ENCODE measurements around the gene RUFY4. TPM values are rescaled to one million over a fixed set of nuclear protein-coding genes. Genes with fewer than 3 reads are reported as not detected.
"Not testable (repeated sequence)": the region's sequence is repeated elsewhere in the genome, so short reads cannot be mapped to it uniquely, and the experiment has no call there.

The RUFY4 gene
- total RNA-seq, 4 donors from 2014 or later = 0.07 TPM; not detected in 3

DNA sequence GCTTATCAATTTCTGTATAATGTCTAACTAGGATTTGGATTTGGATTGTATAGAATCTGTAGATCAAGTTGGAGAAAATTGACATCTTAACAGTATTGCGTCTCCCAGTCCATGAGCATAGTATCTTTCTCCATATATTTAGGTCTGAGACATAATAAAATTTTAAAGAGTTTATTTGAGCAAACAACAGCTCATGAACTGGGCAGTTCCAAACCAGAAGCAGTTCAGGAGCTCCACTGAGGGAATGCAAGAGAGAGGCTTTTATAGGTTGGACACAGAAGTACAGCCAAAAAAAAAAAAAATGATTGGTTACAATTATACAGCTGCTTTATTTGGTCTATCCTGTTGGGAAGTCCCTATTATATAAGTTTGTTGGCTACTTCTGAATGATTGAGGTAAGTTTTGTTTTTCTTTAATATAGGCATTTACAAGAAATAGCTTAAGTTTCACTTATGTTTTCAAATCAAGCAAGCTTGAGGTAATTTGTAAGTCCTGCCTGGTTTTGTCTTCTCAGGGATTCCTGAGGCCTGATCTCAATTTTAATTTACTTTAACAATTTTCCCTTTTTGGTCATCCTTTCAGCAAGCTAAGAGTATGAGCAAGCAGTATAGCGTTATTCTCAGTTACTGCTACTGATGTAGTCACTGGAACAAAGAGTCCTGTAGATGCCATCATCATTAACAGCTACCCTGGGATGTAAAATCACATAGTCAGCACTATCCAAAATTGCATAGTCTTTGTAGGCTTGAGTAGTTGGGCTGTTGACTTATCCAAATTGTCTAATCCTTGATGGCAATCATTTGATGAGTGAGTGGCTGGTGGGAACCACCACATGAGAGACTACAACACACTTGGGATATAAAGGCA lies 27.5 kb upstream of the RUFY4 start:
- DNase-seq = no peak
- Histone ChIP-seq H3K4me1 (no peaks in the 10 kb centered on the region), H3K9me3 (no peaks in the 10 kb centered on the region), H3K27ac (no peak overlapping the region), H3K4me3 (no peak overlapping the region), H3K27me3 (no peaks in the 10 kb centered on the region), H3K36me3 (no peaks in the 10 kb centered on the region)
- intact Hi-C loops (cut with DNase I; ENCODE audit: low total_unique reads) = no loop called here
- TF ChIP-seq POLR2A (IDR thresholded peaks at IDR 0.05) = no peak
- TF ChIP-seq, protein P1, sequence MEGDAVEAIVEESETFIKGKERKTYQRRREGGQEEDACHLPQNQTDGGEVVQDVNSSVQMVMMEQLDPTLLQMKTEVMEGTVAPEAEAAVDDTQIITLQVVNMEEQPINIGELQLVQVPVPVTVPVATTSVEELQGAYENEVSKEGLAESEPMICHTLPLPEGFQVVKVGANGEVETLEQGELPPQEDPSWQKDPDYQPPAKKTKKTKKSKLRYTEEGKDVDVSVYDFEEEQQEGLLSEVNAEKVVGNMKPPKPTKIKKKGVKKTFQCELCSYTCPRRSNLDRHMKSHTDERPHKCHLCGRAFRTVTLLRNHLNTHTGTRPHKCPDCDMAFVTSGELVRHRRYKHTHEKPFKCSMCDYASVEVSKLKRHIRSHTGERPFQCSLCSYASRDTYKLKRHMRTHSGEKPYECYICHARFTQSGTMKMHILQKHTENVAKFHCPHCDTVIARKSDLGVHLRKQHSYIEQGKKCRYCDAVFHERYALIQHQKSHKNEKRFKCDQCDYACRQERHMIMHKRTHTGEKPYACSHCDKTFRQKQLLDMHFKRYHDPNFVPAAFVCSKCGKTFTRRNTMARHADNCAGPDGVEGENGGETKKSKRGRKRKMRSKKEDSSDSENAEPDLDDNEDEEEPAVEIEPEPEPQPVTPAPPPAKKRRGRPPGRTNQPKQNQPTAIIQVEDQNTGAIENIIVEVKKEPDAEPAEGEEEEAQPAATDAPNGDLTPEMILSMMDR (IDR thresholded peaks at IDR 0.05) = no peak

DNA sequence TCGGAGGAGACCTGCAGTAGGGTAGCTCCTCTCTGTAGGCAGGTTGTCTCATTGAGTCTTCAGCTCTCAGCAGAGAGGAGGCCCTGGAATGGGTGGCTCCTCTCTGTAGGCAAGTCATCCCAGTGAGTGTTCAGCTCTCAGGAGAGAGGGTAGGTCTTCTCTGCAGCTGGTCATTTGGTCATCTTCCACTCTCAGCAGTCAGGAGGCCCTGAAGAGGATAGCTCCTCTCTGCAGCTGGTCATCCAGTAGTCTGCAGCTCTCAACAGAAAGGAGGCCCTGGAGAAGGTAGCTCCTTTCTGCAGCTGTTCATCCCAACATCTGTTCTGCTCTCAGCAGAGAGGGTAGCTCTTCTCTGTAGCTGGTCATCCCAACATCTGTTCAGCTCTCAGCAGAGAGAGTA lies 26.0 kb upstream of the RUFY4 start:
- no peaks in the 10 kb centered on the region for H3K9me3 ChIP-seq
- H3K4me3 ChIP-seq = no peak overlapping the region
- no peak overlapping the region for H3K27ac ChIP-seq
- H3K36me3 ChIP-seq = no peaks in the 10 kb centered on the region
- H3K4me1 ChIP-seq = no peaks in the 10 kb centered on the region
- no peaks in the 10 kb centered on the region for H3K27me3 ChIP-seq
- no peak for TF ChIP-seq POLR2A (IDR thresholded peaks at IDR 0.05)
- TF ChIP-seq, protein P1 (IDR thresholded peaks at IDR 0.05) = no peak
- intact Hi-C loops (cut with DNase I; ENCODE audit: low total_unique reads) = no loop called here
- no peak for DNase-seq

DNA sequence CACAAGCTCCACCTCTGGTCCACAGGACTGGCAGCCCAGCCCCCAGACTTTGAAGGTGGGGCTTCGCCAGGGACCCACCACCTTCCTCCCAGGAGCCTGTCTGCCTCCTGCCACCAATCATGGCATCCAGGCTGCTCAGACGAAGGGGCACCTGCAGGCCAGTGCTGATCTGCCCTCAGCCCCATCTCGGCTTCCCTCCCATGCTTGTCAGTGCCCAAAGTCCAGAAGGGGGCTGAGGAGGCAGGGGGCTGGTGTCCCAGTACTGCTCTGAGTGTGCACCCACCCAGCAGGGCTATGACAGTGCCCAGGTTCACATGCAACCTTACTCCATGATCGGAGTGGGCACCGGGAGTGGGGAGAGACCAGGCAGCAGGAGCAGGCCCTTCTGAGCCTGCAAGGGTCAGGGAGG lies 25.3 kb upstream of the RUFY4 start:
- Histone ChIP-seq H3K27ac (no peak overlapping the region), H3K9me3 (no peaks in the 10 kb centered on the region), H3K36me3 (no peaks in the 10 kb centered on the region), H3K4me1 (no peaks in the 10 kb centered on the region), H3K4me3 (no peak overlapping the region), H3K27me3 (no peaks in the 10 kb centered on the region)
- no peak for DNase-seq
- TF ChIP-seq, protein P1 (IDR thresholded peaks at IDR 0.05) = no peak
- no peak for TF ChIP-seq POLR2A (IDR thresholded peaks at IDR 0.05)
- intact Hi-C loops (cut with DNase I; ENCODE audit: low total_unique reads) = no loop called here

DNA sequence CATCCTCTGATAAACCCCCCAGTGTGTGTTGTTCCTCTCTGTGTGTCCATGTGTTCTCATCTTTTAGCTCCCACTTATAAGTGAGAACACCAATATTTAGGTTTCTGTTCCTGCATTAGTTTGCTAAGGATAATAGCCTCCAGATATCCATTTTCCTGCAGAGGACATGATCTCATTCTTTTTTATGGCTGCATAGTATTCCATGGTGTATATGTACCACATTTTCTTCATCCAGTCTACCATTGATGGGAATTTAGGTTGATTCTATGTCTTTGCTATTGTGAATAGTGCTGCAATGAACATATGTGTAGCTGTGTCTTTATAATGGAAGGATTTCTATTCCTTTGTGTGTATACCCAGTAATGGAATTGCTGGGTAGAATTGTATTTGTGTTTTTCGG lies 24.5 kb upstream of the RUFY4 start:
- H3K4me3 ChIP-seq; DNase-seq; H3K36me3 ChIP-seq; intact Hi-C loops (cut with DNase I; ENCODE audit: low total_unique reads); H3K9me3 ChIP-seq; H3K4me1 ChIP-seq; H3K27me3 ChIP-seq; H3K27ac ChIP-seq: not testable (repeated sequence)

DNA sequence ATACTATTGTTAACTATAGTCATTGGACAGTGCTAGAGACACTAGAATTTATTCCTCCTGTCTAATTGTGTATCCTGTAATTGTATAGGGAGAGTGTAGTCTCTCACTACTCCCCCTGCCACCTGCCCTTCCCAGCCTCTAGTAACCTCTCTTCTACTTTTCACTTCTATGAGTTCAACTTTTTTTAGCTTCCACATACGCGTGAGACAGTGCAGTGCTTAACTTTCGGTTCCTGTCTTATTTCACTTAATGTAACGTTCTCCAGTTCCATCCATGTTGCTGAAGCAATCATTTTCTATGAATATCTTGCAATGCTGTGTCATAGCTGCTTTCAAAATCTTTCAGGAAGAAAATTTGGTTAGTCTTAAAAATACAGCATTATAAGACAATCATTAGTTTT lies 22.8 kb upstream of the RUFY4 start:
- no peak for DNase-seq
- Histone ChIP-seq H3K4me1 (no peaks in the 10 kb centered on the region), H3K27ac (no peak overlapping the region), H3K4me3 (no peak overlapping the region), H3K9me3 (no peaks in the 10 kb centered on the region), H3K27me3 (no peaks in the 10 kb centered on the region), H3K36me3 (no peaks in the 10 kb centered on the region)
- intact Hi-C loops (cut with DNase I; ENCODE audit: low total_unique reads) = no loop called here
- no peak for TF ChIP-seq POLR2A (IDR thresholded peaks at IDR 0.05)
- TF ChIP-seq, protein P1 (IDR thresholded peaks at IDR 0.05) = no peak
